ENCODE data around the gene SPDEF.

Gene SPDEF

DNA sequence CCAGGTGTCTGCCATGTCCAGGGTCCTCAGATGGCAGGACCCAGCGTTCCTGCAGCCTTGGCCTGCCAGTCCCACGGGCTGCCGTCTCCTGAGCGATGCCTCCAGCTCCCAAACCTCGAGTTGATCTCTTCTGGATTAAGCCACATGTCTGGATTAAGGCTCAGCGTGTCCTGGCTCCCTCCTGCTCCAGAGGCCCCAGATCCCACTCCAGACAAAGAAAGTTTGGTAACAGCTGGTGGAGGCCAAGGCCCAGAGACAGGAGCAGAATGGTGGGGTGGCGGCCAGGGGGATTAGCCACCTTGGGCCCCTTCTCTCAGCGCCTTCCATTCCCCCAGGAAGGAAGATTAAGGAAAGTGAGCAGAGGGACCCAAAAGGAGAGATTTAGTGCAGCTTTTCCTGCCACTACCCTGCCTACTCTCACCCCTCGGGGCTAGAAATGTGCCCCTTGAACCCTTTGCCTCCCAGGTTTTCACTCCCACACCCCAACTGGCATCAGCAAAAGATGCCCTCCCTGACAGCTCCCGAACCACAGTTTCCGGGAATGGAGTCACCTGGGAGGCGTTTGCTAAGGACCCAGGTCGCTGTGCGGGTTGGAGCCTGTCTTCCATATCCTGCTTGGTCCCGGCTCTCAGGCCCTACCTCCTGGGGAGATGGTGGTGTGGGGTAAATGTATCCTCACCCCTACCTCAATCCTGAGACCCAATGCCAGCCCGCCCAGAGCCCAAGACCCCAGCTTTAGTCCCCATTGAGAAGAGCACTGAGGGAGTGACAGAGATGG is 6.9 kb downstream of the SPDEF start:
- no peaks in the 10 kb centered on the region for H3F3A ChIP-seq (ENCODE audit: control insufficient read depth, insufficient read depth)
- TF ChIP-seq CTCF (IDR thresholded peaks at IDR 0.05; ENCODE audit: low read depth, low read length, poor library complexity, severe bottlenecking) = no peak
- TF ChIP-seq EZH2phosphoT487 (IDR thresholded peaks at IDR 0.05; ENCODE audit: borderline replicate concordance, low read length) = no peak
- no peaks in the 10 kb centered on the region for H3K36me3 ChIP-seq (ENCODE audit: control insufficient read depth, low read length)
- no peak overlapping the region for H3K4me3 ChIP-seq (ENCODE audit: low read length)
- no peaks in the 10 kb centered on the region for H3K4me1 ChIP-seq (ENCODE audit: control insufficient read depth, low read length)
- no peaks in the 10 kb centered on the region for H4K20me1 ChIP-seq (ENCODE audit: control insufficient read depth, insufficient read depth, low read depth, low read length)
- peaks cover 17% of the 10 kb centered on the region for H3K27me3 ChIP-seq (ENCODE audit: control insufficient read depth, low read length)
- H3K9me2 ChIP-seq (replicated peaks; ENCODE audit: control insufficient read depth, low read length) = no peaks in the 10 kb centered on the region
- no peak overlapping the region for H3K4me2 ChIP-seq (ENCODE audit: low read length)
- H3K27ac ChIP-seq (ENCODE audit: low read depth, low read length) = no peak overlapping the region
- H3K79me2 ChIP-seq (ENCODE audit: control insufficient read depth, low read length) = no peaks in the 10 kb centered on the region
- no peaks in the 10 kb centered on the region for H3K9me3 ChIP-seq (ENCODE audit: control insufficient read depth, insufficient read depth, low read length)

GRCh38 chr6:34547701-34548644 is 8.2 kb downstream of the SPDEF start:
- TF ChIP-seq EZH2phosphoT487 (IDR thresholded peaks at IDR 0.05; ENCODE audit: borderline replicate concordance, low read length) (no peak), CTCF (IDR thresholded peaks at IDR 0.05; ENCODE audit: low read depth, low read length, poor library complexity, severe bottlenecking) (no peak)
- no peaks in the 10 kb centered on the region for H3K9me2 ChIP-seq (replicated peaks; ENCODE audit: control insufficient read depth, low read length)
- H4K20me1 ChIP-seq (ENCODE audit: control insufficient read depth, insufficient read depth, low read depth, low read length) = no peaks in the 10 kb centered on the region
- peaks cover 13% of the 10 kb centered on the region for H3K27me3 ChIP-seq (ENCODE audit: control insufficient read depth, low read length)
- H3K4me3 ChIP-seq (ENCODE audit: low read length) = no peak overlapping the region
- H3K36me3 ChIP-seq (ENCODE audit: control insufficient read depth, low read length) = no peaks in the 10 kb centered on the region
- H3K27ac ChIP-seq (ENCODE audit: low read depth, low read length) = no peak overlapping the region
- H3K9me3 ChIP-seq (ENCODE audit: control insufficient read depth, insufficient read depth, low read length) = no peaks in the 10 kb centered on the region
- H3K4me1 ChIP-seq (ENCODE audit: control insufficient read depth, low read length) = no peaks in the 10 kb centered on the region
- no peaks in the 10 kb centered on the region for H3K79me2 ChIP-seq (ENCODE audit: control insufficient read depth, low read length)
- H3F3A ChIP-seq (ENCODE audit: control insufficient read depth, insufficient read depth) = no peaks in the 10 kb centered on the region
- no peak overlapping the region for H3K4me2 ChIP-seq (ENCODE audit: low read length)

GRCh38 chr6:34546551-34547321 is 9.4 kb downstream of the SPDEF start:
- peaks cover 13% of the 10 kb centered on the region for H3K27me3 ChIP-seq (ENCODE audit: control insufficient read depth, low read length)
- H3K4me2 ChIP-seq (ENCODE audit: low read length) = no peak overlapping the region
- no peaks in the 10 kb centered on the region for H4K20me1 ChIP-seq (ENCODE audit: control insufficient read depth, insufficient read depth, low read depth, low read length)
- H3K36me3 ChIP-seq (ENCODE audit: control insufficient read depth, low read length) = no peaks in the 10 kb centered on the region
- no peak for TF ChIP-seq CTCF (IDR thresholded peaks at IDR 0.05; ENCODE audit: low read depth, low read length, poor library complexity, severe bottlenecking)
- no peak for TF ChIP-seq EZH2phosphoT487 (IDR thresholded peaks at IDR 0.05; ENCODE audit: borderline replicate concordance, low read length)
- H3K79me2 ChIP-seq (ENCODE audit: control insufficient read depth, low read length) = no peaks in the 10 kb centered on the region
- H3K27ac ChIP-seq (ENCODE audit: low read depth, low read length) = no peak overlapping the region
- no peak overlapping the region for H3K4me3 ChIP-seq (ENCODE audit: low read length)
- no peaks in the 10 kb centered on the region for H3K9me2 ChIP-seq (replicated peaks; ENCODE audit: control insufficient read depth, low read length)
- no peaks in the 10 kb centered on the region for H3K9me3 ChIP-seq (ENCODE audit: control insufficient read depth, insufficient read depth, low read length)
- H3F3A ChIP-seq (ENCODE audit: control insufficient read depth, insufficient read depth) = no peaks in the 10 kb centered on the region
- no peaks in the 10 kb centered on the region for H3K4me1 ChIP-seq (ENCODE audit: control insufficient read depth, low read length)

Data from DOHH2 (cell line).